Tibial nerve (tissue), 3 donors: ENCODE measurements around the gene LCT.

Experiments used
- POLR2A ChIP-seq, 2 donors: fragments of 450-650 bp; IDR thresholded peaks; one replicate each; pipeline ENCODE4 v1.6.1; 2017; ENCODE audit warnings: antibody characterized with exemption in 2 of 2, mild to moderate bottlenecking in 2 of 2, moderate library complexity in 2 of 2
- TF ChIP-seq, protein P1 (sequence below), 5 experiments: fragments of 200-600 bp in 3 of 5; fragments of 450-650 bp in 2 of 5; sonication (generic) in 3 of 5; IDR thresholded peaks; one replicate each; pipeline ENCODE4 v1.5.1; 2016 to 2019; ENCODE audit warnings: antibody characterized with exemption in 5 of 5, mild to moderate bottlenecking in 3 of 5, moderate library complexity in 2 of 5

GRCh38 chr2:135853401-135853800 is 16.4 kb upstream of the LCT start:
- TF ChIP-seq, protein P1, sequence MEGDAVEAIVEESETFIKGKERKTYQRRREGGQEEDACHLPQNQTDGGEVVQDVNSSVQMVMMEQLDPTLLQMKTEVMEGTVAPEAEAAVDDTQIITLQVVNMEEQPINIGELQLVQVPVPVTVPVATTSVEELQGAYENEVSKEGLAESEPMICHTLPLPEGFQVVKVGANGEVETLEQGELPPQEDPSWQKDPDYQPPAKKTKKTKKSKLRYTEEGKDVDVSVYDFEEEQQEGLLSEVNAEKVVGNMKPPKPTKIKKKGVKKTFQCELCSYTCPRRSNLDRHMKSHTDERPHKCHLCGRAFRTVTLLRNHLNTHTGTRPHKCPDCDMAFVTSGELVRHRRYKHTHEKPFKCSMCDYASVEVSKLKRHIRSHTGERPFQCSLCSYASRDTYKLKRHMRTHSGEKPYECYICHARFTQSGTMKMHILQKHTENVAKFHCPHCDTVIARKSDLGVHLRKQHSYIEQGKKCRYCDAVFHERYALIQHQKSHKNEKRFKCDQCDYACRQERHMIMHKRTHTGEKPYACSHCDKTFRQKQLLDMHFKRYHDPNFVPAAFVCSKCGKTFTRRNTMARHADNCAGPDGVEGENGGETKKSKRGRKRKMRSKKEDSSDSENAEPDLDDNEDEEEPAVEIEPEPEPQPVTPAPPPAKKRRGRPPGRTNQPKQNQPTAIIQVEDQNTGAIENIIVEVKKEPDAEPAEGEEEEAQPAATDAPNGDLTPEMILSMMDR (IDR thresholded peaks at IDR 0.05) = no peak
- no peak for TF ChIP-seq POLR2A (IDR thresholded peaks at IDR 0.05)
